ENCODE data around the gene TOX3.

Gene TOX3

DNA sequence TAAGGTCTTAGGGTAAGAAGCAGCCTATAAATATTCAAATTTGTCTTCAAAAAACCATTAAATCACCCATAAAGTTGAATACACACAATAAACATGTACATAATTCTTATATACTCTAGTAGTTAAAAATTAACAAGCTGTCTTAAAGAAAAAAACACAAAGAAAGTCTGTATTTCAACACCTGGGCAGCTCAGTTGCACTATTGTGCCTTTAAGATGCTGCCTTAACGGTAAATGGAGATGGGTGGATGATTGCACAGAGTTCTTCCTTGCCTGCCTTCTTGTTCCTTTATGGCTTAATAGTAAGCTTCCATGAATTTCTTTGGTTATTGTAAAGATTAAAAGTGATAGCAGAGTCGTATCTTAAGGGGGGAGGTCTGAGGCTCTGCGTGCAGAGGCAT lies 105.1 kb downstream of the TOX3 start:
- Histone ChIP-seq H3K79me2 (ENCODE audit: control insufficient read depth, insufficient read depth, low read length, poor library complexity) (no peaks in the 10 kb centered on the region), H2AFZ (ENCODE audit: insufficient read depth, low read length, poor library complexity) (no peak overlapping the region), H4K91ac (ENCODE audit: low read depth, low read length) (no peak overlapping the region), H3K4me3 (ENCODE audit: low read depth, low read length) (no peak overlapping the region), H3K14ac (ENCODE audit: low read length) (no peak overlapping the region), H3K27ac (ENCODE audit: low read depth, low read length) (no peak overlapping the region), H3K4ac (ENCODE audit: low read depth, low read length) (no peak overlapping the region), H3K27me3 (ENCODE audit: insufficient read depth, low read length) (no peaks in the 10 kb centered on the region), H3K23ac (ENCODE audit: low read length) (no peak overlapping the region), H3K36me3 (ENCODE audit: control insufficient read depth in 1 of 2, insufficient read depth in 2 of 2, low read length in 2 of 2) (no peaks in the 10 kb centered on the region), H2BK12ac (ENCODE audit: low read length) (no peak overlapping the region), H3K18ac (ENCODE audit: low read length) (no peak overlapping the region), H3K9ac (ENCODE audit: low read length) (no peak overlapping the region), H4K8ac (ENCODE audit: low read depth, low read length) (no peak overlapping the region), H2BK5ac (ENCODE audit: low read depth, low read length, poor library complexity) (no peak overlapping the region), H2BK120ac (ENCODE audit: insufficient read depth, low read length, poor library complexity) (no peak overlapping the region), H3K9me3 (ENCODE audit: insufficient read depth, low read depth, low read length) (no peaks in the 10 kb centered on the region), H4K12ac (ENCODE audit: low read depth, low read length) (no peak overlapping the region), H3K4me1 (ENCODE audit: control insufficient read depth in 1 of 2, insufficient read depth in 2 of 2, low read length in 2 of 2) (peaks cover 0 to 1% of the 10 kb centered on the region in 2 experiments), H3K79me1 (ENCODE audit: low read length) (no peaks in the 10 kb centered on the region), H2AK5ac (ENCODE audit: low read length) (no peak overlapping the region), H3K4me2 (ENCODE audit: low read length) (no peak overlapping the region)
- DNase-seq = no peak
- WGBS (ENCODE audit: extremely low coverage, insufficient coverage, insufficient read length) = no CpG with 5 or more reads among the region's 3 CpGs

DNA sequence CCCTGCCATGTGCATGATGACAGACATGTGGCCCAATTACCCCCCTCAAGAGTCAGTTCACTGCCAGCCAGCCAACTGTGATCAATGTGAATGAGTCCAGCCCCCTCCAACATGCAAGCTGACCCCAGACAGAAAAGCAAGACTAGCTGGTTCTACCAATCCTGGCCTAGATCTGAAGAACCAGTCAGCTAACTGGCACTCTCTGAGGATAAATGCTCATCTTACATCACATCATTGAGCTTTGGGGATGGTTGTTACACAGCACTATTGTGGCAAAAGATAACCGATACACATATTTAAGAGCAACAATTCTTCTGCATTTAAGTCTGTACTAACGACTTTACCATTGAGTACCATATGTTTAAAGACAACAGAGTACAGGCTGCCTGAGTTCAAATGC lies 106.7 kb downstream of the TOX3 start:
- no CpG with 5 or more reads among the region's 2 CpGs for WGBS (ENCODE audit: extremely low coverage, insufficient coverage, insufficient read length)
- no peak overlapping the region for H2BK120ac ChIP-seq (ENCODE audit: insufficient read depth, low read length, poor library complexity)

DNA sequence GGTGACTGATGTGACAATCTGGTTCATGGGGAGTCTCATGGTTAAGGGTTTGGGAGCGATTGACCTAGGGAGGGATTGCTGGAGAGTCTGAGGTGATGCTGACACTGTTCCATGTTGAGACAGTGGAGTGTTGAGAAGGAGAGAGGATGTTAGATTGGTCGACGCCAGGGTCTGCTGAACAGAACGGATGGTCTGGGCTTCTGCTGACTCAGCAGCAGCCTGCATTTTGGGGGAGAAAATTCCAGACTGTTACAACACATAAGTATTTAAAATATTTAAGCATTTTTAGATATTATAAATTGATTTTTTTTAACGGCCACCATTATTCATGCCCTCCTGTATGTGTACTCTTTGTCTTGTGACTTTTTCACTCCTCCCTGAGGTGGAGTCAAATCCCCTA lies 107.2 kb downstream of the TOX3 start:
- Histone ChIP-seq H2AFZ (ENCODE audit: insufficient read depth, low read length, poor library complexity) (no peak overlapping the region), H3K79me1 (ENCODE audit: low read length) (no peaks in the 10 kb centered on the region), H3K9ac (ENCODE audit: low read length) (no peak overlapping the region), H2BK12ac (ENCODE audit: low read length) (no peak overlapping the region), H3K36me3 (ENCODE audit: control insufficient read depth in 1 of 2, insufficient read depth in 2 of 2, low read length in 2 of 2) (no peaks in the 10 kb centered on the region), H3K9me3 (ENCODE audit: insufficient read depth, low read depth, low read length) (no peaks in the 10 kb centered on the region), H3K4me3 (ENCODE audit: low read depth, low read length) (no peak overlapping the region), H3K79me2 (ENCODE audit: control insufficient read depth, insufficient read depth, low read length, poor library complexity) (no peaks in the 10 kb centered on the region), H3K23ac (ENCODE audit: low read length) (no peak overlapping the region), H2BK120ac (ENCODE audit: insufficient read depth, low read length, poor library complexity) (no peak overlapping the region), H3K4me2 (ENCODE audit: low read length) (no peak overlapping the region), H3K18ac (ENCODE audit: low read length) (no peak overlapping the region), H2BK5ac (ENCODE audit: low read depth, low read length, poor library complexity) (no peak overlapping the region), H4K8ac (ENCODE audit: low read depth, low read length) (no peak overlapping the region), H4K12ac (ENCODE audit: low read depth, low read length) (no peak overlapping the region), H3K27ac (ENCODE audit: low read depth, low read length) (no peak overlapping the region), H3K14ac (ENCODE audit: low read length) (no peak overlapping the region), H3K4me1 (ENCODE audit: control insufficient read depth in 1 of 2, insufficient read depth in 2 of 2, low read length in 2 of 2) (no peaks in the 10 kb centered on the region), H4K91ac (ENCODE audit: low read depth, low read length) (no peak overlapping the region), H2AK5ac (ENCODE audit: low read length) (no peak overlapping the region), H3K4ac (ENCODE audit: low read depth, low read length) (no peak overlapping the region), H3K27me3 (ENCODE audit: insufficient read depth, low read length) (no peaks in the 10 kb centered on the region)
- no CpG with 5 or more reads among the region's 5 CpGs for WGBS (ENCODE audit: extremely low coverage, insufficient coverage, insufficient read length)
- DNase-seq = no peak

More for the DNA sequence above, 106.7 kb downstream of the TOX3 start:
- Histone ChIP-seq H3K4me2 (ENCODE audit: low read length) (no peak overlapping the region), H3K9me3 (ENCODE audit: insufficient read depth, low read depth, low read length) (no peaks in the 10 kb centered on the region), H2AK5ac (ENCODE audit: low read length) (no peak overlapping the region), H3K14ac (ENCODE audit: low read length) (no peak overlapping the region), H3K27ac (ENCODE audit: low read depth, low read length) (no peak overlapping the region), H3K23ac (ENCODE audit: low read length) (no peak overlapping the region), H3K27me3 (ENCODE audit: insufficient read depth, low read length) (no peaks in the 10 kb centered on the region), H2BK12ac (ENCODE audit: low read length) (no peak overlapping the region), H4K12ac (ENCODE audit: low read depth, low read length) (no peak overlapping the region), H2BK5ac (ENCODE audit: low read depth, low read length, poor library complexity) (no peak overlapping the region), H2AFZ (ENCODE audit: insufficient read depth, low read length, poor library complexity) (no peak overlapping the region), H4K91ac (ENCODE audit: low read depth, low read length) (no peak overlapping the region), H3K4ac (ENCODE audit: low read depth, low read length) (no peak overlapping the region), H3K18ac (ENCODE audit: low read length) (no peak overlapping the region), H3K9ac (ENCODE audit: low read length) (no peak overlapping the region), H3K4me1 (ENCODE audit: control insufficient read depth in 1 of 2, insufficient read depth in 2 of 2, low read length in 2 of 2) (no peaks in the 10 kb centered on the region), H3K4me3 (ENCODE audit: low read depth, low read length) (no peak overlapping the region), H4K8ac (ENCODE audit: low read depth, low read length) (no peak overlapping the region), H3K36me3 (ENCODE audit: control insufficient read depth in 1 of 2, insufficient read depth in 2 of 2, low read length in 2 of 2) (no peaks in the 10 kb centered on the region), H3K79me2 (ENCODE audit: control insufficient read depth, insufficient read depth, low read length, poor library complexity) (no peaks in the 10 kb centered on the region), H3K79me1 (ENCODE audit: low read length) (no peaks in the 10 kb centered on the region)
- DNase-seq = no peak

DNA sequence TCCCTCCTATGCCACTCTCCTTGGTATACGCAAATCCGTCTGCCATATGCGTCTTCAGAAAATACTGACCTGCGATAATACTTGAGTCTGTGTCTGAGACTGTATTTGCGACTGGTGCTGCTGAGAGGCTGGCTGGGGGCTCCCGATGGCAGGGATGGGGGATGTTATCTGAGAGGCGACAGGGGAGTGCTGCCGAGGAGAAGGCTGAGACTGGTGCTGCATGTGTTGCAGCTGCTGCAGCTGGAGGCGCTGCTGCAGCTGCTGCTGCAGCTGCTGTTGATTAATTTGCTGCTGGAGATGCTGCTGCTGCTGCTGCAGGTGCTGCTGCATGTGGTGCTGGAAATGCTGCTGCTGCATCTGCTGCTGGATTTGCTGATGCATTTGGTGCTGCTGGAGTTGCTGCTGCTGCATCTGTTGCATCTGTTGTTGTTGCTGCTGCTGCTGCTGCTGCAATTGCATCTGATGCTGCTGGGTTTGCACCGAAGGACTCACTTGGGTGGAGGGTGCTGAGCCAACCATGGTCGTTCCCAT lies 107.7 kb downstream of the TOX3 start:
- Histone ChIP-seq H3K79me2 (ENCODE audit: control insufficient read depth, insufficient read depth, low read length, poor library complexity) (no peaks in the 10 kb centered on the region), H3K36me3 (ENCODE audit: control insufficient read depth in 1 of 2, insufficient read depth in 2 of 2, low read length in 2 of 2) (no peaks in the 10 kb centered on the region), H3K27me3 (ENCODE audit: insufficient read depth, low read length) (no peaks in the 10 kb centered on the region), H2AK5ac (ENCODE audit: low read length) (no peak overlapping the region), H4K12ac (ENCODE audit: low read depth, low read length) (no peak overlapping the region), H3K4me3 (ENCODE audit: low read depth, low read length) (no peak overlapping the region), H2BK12ac (ENCODE audit: low read length) (no peak overlapping the region), H3K14ac (ENCODE audit: low read length) (no peak overlapping the region), H3K9ac (ENCODE audit: low read length) (no peak overlapping the region), H3K18ac (ENCODE audit: low read length) (no peak overlapping the region), H2AFZ (ENCODE audit: insufficient read depth, low read length, poor library complexity) (no peak overlapping the region), H3K4ac (ENCODE audit: low read depth, low read length) (no peak overlapping the region), H3K23ac (ENCODE audit: low read length) (no peak overlapping the region), H3K4me2 (ENCODE audit: low read length) (no peak overlapping the region), H4K91ac (ENCODE audit: low read depth, low read length) (no peak overlapping the region), H2BK120ac (ENCODE audit: insufficient read depth, low read length, poor library complexity) (no peak overlapping the region), H3K79me1 (ENCODE audit: low read length) (no peaks in the 10 kb centered on the region), H3K4me1 (ENCODE audit: control insufficient read depth in 1 of 2, insufficient read depth in 2 of 2, low read length in 2 of 2) (no peaks in the 10 kb centered on the region), H2BK5ac (ENCODE audit: low read depth, low read length, poor library complexity) (no peak overlapping the region), H3K9me3 (ENCODE audit: insufficient read depth, low read depth, low read length) (no peaks in the 10 kb centered on the region), H3K27ac (ENCODE audit: low read depth, low read length) (no peak overlapping the region), H4K8ac (ENCODE audit: low read depth, low read length) (no peak overlapping the region)
- no CpG with 5 or more reads among the region's 11 CpGs for WGBS (ENCODE audit: extremely low coverage, insufficient coverage, insufficient read length)
- DNase-seq = no peak
